ENCODE results near the gene LIMS1. TPM values are rescaled to one million over a fixed set of nuclear protein-coding genes. Genes with fewer than 3 reads are reported as not detected.

LIMS1 gene
- total RNA-seq, 1 experiment from 2014 or later = 56.2 TPM

DNA sequence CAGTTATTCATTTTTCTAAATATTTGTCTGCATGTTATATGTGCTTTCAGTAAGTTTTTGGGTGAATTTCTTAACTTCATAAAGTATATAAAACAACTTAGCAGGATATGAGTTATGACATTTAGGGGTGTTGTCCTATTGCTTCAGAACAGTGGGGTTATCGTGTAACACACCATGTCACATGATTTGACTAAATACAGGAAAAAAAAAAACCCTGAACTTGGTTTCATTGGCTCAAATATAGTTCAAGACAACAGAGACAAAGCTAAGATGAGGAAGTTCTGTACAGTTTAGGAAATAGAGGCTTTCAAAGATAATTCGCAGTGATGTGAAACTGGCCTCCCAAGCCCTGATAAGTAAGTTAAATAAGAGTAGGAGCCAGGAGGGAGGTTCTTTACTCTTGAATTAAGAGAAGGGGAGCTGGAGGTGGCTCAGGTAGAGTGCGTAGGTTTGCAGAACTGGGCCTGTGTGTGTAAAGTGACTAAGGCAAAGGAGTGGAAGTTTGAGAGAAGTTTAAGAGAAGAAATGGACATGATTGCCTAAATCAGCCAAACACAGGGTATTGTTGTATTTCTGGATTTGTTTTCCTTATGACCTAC lies 53.9 kb downstream of the LIMS1 start:
- TF ChIP-seq ELF1 (IDR thresholded peaks at IDR 0.05; ENCODE audit: borderline replicate concordance, low read depth) = no peak
- no peak for TF ChIP-seq EZH2phosphoT487 (IDR thresholded peaks at IDR 0.05; ENCODE audit: borderline replicate concordance)
- TF ChIP-seq ZNF274 (IDR thresholded peaks at IDR 0.05; ENCODE audit: low read depth, low read length) = no peak
- no peak for TF ChIP-seq ATF3 (IDR thresholded peaks at IDR 0.05)
- TF ChIP-seq, protein P1, sequence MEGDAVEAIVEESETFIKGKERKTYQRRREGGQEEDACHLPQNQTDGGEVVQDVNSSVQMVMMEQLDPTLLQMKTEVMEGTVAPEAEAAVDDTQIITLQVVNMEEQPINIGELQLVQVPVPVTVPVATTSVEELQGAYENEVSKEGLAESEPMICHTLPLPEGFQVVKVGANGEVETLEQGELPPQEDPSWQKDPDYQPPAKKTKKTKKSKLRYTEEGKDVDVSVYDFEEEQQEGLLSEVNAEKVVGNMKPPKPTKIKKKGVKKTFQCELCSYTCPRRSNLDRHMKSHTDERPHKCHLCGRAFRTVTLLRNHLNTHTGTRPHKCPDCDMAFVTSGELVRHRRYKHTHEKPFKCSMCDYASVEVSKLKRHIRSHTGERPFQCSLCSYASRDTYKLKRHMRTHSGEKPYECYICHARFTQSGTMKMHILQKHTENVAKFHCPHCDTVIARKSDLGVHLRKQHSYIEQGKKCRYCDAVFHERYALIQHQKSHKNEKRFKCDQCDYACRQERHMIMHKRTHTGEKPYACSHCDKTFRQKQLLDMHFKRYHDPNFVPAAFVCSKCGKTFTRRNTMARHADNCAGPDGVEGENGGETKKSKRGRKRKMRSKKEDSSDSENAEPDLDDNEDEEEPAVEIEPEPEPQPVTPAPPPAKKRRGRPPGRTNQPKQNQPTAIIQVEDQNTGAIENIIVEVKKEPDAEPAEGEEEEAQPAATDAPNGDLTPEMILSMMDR (IDR thresholded peaks at IDR 0.05 in 2 of 3, conservative IDR thresholded peaks at IDR 0.05 in 1 of 3; ENCODE audit: borderline replicate concordance in 1 of 3, insufficient read depth in 1 of 3, low read depth in 2 of 3, low read length in 2 of 3) = no peak
- TF ChIP-seq, protein P2, sequence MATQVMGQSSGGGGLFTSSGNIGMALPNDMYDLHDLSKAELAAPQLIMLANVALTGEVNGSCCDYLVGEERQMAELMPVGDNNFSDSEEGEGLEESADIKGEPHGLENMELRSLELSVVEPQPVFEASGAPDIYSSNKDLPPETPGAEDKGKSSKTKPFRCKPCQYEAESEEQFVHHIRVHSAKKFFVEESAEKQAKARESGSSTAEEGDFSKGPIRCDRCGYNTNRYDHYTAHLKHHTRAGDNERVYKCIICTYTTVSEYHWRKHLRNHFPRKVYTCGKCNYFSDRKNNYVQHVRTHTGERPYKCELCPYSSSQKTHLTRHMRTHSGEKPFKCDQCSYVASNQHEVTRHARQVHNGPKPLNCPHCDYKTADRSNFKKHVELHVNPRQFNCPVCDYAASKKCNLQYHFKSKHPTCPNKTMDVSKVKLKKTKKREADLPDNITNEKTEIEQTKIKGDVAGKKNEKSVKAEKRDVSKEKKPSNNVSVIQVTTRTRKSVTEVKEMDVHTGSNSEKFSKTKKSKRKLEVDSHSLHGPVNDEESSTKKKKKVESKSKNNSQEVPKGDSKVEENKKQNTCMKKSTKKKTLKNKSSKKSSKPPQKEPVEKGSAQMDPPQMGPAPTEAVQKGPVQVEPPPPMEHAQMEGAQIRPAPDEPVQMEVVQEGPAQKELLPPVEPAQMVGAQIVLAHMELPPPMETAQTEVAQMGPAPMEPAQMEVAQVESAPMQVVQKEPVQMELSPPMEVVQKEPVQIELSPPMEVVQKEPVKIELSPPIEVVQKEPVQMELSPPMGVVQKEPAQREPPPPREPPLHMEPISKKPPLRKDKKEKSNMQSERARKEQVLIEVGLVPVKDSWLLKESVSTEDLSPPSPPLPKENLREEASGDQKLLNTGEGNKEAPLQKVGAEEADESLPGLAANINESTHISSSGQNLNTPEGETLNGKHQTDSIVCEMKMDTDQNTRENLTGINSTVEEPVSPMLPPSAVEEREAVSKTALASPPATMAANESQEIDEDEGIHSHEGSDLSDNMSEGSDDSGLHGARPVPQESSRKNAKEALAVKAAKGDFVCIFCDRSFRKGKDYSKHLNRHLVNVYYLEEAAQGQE (IDR thresholded peaks at IDR 0.05; ENCODE audit: low read depth) = no peak
- TF ChIP-seq EZH2 (IDR thresholded peaks at IDR 0.05) = no peak
- TF ChIP-seq ZFX (IDR thresholded peaks at IDR 0.05) = no peak
- no peak for TF ChIP-seq SIN3A (IDR thresholded peaks at IDR 0.05; ENCODE audit: low read depth)
- no peak for TF ChIP-seq CEBPB (IDR thresholded peaks at IDR 0.05; ENCODE audit: low read depth)
- no peak for TF ChIP-seq POLR2AphosphoS5 (IDR thresholded peaks at IDR 0.05; ENCODE audit: low read depth, low read length)
- TF ChIP-seq YY1 (IDR thresholded peaks at IDR 0.05; ENCODE audit: extremely low read depth, insufficient replicate concordance, low read depth, low read length) = no peak
- TF ChIP-seq SP1 (IDR thresholded peaks at IDR 0.05; ENCODE audit: low read depth) = no peak
- H3K4me1 ChIP-seq (ENCODE audit: control insufficient read depth in 1 of 2, insufficient read depth in 2 of 2, low read length in 2 of 2) = peaks cover 6 to 29% of the 10 kb centered on the region in 2 experiments
- H3K9me3 ChIP-seq (ENCODE audit: control insufficient read depth in 1 of 2, insufficient read depth in 1 of 2, low read depth in 1 of 2, low read length in 2 of 2) = no peaks in the 10 kb centered on the region
- peaks cover 69% of the 10 kb centered on the region for H3K79me2 ChIP-seq (ENCODE audit: insufficient read depth, low read length)
- ChIA-PET CTCF (interaction anchor here (1.3 kb wide), 1 partner anchor 48 kb away, joined by 4 read pairs; no protein-coding TSS in a partner anchor), POLR2A (no interaction called here), RAD21 (ENCODE audit: low non-redundant PET in 1 of 2, low total read pairs in 2 of 2, uncharacterized antibody in 2 of 2, unreplicated experiment in 2 of 2) (no interaction called here)
- no peak for DNase-seq (ENCODE audit: low read depth, low spot score)
- H3K4me2 ChIP-seq (ENCODE audit: low read length) = no peak overlapping the region
- BruUV-seq (replicated peaks) = no TSS peak
- no peak for ATAC-seq
- no peak overlapping the region for H3K4me3 ChIP-seq (replicated peaks in 1 of 2; ENCODE audit: low read depth in 1 of 2, low read length in 2 of 2)
- no peak overlapping the region for H3K9ac ChIP-seq (ENCODE audit: low read length)
- no peak overlapping the region for H3K27ac ChIP-seq (ENCODE audit: low read depth, low read length)
- no peaks in the 10 kb centered on the region for H3K36me3 ChIP-seq (ENCODE audit: control insufficient read depth in 1 of 2, insufficient read depth in 2 of 2, low read length in 2 of 2)
- no peaks in the 10 kb centered on the region for H3K9me2 ChIP-seq (ENCODE audit: insufficient read depth)
- no peak overlapping the region for H2AFZ ChIP-seq (ENCODE audit: low read depth, low read length, poor library complexity, severe bottlenecking)
- no peaks in the 10 kb centered on the region for H3K27me3 ChIP-seq (ENCODE audit: insufficient read depth, low read length)
- intact Hi-C loops (cut with micrococcal nuclease) = loop anchor here (10.0 kb wide), 1 partner anchor 653 kb away; no protein-coding TSS in a partner anchor
- H4K20me1 ChIP-seq (ENCODE audit: insufficient read depth) = no peaks in the 10 kb centered on the region
